ENCODE data around the gene ENAH. TPM values are rescaled to one million over a fixed set of nuclear protein-coding genes. Genes with fewer than 3 reads are reported as not detected.
A peak's percentile ranks its signal among the peaks of the same experiment; 100 is the strongest.
"Not testable (repeated sequence)": the region's sequence is repeated elsewhere in the genome, so short reads cannot be mapped to it uniquely, and the experiment has no call there.

Gene ENAH
- 50.0 and 101 TPM in 2 replicates for total RNA-seq

DNA sequence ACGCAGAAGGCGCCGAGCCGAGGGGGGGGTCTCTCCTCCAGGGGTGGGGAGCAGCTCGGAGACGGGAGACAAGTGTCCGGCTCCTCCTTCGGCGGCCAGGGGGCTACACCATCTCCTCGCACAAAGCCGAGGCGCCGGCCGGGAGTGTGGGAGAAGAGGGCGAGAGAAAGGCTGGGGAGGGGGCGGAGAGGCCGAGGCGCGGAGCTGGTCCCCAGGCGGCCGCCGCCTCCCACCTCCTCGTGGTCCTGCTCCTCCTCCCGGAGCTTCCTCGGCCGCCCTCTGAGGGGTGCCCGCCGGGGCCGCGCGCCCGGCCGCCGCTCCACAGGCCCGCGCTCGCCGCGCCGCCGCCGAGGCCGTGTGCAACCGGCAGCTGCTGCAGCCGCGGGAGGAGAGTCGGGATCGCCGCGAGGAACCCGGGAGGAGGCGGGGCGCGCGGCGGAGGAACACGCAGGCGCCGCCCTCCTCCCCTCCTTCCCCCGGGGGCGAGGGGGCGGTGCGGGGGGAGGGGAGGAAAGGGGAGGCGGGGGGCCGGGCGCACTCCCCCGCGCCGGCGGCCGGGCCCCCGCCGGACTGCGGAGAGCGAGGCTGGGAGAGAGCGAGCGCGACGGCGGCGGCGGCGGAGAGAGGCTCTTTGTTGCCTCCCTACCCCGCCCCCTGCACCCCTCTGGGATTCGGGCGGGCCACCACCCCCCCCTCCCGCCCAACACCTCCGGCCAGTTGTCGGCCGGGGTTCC, at the start of gene ENAH:
Gene ENAH (minus strand): TSS at position 395 of the 734 bp plus-strand sequence. CDS start 433 bp downstream, outside the sequence.
- DNase-seq (ENCODE audit: low read depth) (peak; percentile 29), FAIRE-seq (no peak)
- Histone ChIP-seq H3K4me3 (ENCODE audit: low read depth, low read length) (peak within 1 kb of the TSS; percentile 93), H3K27me3 (ENCODE audit: control insufficient read depth, insufficient read depth, low read length) (no peaks in the 10 kb centered on the region), H3K36me3 (ENCODE audit: control insufficient read depth, insufficient read depth, low read length) (no peaks in the 10 kb centered on the region)
- TF ChIP-seq, protein P1, sequence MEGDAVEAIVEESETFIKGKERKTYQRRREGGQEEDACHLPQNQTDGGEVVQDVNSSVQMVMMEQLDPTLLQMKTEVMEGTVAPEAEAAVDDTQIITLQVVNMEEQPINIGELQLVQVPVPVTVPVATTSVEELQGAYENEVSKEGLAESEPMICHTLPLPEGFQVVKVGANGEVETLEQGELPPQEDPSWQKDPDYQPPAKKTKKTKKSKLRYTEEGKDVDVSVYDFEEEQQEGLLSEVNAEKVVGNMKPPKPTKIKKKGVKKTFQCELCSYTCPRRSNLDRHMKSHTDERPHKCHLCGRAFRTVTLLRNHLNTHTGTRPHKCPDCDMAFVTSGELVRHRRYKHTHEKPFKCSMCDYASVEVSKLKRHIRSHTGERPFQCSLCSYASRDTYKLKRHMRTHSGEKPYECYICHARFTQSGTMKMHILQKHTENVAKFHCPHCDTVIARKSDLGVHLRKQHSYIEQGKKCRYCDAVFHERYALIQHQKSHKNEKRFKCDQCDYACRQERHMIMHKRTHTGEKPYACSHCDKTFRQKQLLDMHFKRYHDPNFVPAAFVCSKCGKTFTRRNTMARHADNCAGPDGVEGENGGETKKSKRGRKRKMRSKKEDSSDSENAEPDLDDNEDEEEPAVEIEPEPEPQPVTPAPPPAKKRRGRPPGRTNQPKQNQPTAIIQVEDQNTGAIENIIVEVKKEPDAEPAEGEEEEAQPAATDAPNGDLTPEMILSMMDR (IDR thresholded peaks at IDR 0.05; ENCODE audit: insufficient read depth, low read length, severe bottlenecking): no peak

- no peaks in the 10 kb centered on the region for H3K27me3 ChIP-seq (ENCODE audit: control insufficient read depth, insufficient read depth, low read length)
- H3K36me3 ChIP-seq (ENCODE audit: control insufficient read depth, insufficient read depth, low read length): no peaks in the 10 kb centered on the region
- TF ChIP-seq, protein P1 (IDR thresholded peaks at IDR 0.05; ENCODE audit: insufficient read depth, low read length, severe bottlenecking): no peak
- FAIRE-seq: no peak
- H3K4me3 ChIP-seq (ENCODE audit: low read depth, low read length): no peak overlapping the region
- no peak for DNase-seq (ENCODE audit: low read depth)
Observed at GRCh38 chr1:225700889-225701465, 48.1 kb upstream of the ENAH start.

DNA sequence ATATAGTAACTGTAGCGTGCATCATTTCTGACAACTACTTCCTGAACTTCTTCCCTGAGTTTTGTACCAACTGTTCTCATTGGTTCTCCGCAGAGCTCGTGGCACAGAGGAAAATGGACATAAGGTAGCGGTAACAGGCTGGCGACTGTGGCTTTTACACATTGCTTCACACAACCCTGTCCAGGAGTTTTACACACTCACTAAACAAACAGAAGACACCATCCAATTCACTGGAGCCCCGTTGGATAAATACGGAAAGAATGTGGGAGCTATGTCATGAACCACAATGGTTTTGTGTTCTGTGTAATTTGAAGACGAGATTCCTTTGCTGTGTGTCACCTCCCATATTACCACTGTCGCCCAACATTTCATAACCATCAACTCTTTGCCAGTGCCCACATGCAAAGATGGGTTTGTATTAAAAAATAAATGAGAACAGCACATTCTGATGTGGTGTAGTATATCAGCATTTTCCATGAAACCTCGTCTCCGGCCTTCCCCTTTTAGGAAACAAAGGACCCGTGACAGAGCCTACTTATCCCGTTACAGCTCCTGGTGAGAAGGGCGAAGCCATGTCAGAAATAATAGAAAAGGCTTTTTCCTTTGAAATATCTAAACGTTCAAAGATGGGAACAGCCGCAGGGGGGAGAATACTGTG, 47.4 kb upstream of the ENAH start:
- Histone ChIP-seq H3K4me3 (ENCODE audit: low read depth, low read length) (no peak overlapping the region), H3K27me3 (ENCODE audit: control insufficient read depth, insufficient read depth, low read length) (no peaks in the 10 kb centered on the region), H3K36me3 (ENCODE audit: control insufficient read depth, insufficient read depth, low read length) (no peaks in the 10 kb centered on the region)
- DNase-seq (ENCODE audit: low read depth) (peak; percentile 100), FAIRE-seq (peak; percentile 97)
- TF ChIP-seq, protein P1 (IDR thresholded peaks at IDR 0.05; ENCODE audit: insufficient read depth, low read length, severe bottlenecking): no peak

- DNase-seq (ENCODE audit: low read depth): no peak
- Histone ChIP-seq H3K27me3 (ENCODE audit: control insufficient read depth, insufficient read depth, low read length) (no peaks in the 10 kb centered on the region), H3K36me3 (ENCODE audit: control insufficient read depth, insufficient read depth, low read length) (no peaks in the 10 kb centered on the region), H3K4me3 (ENCODE audit: low read depth, low read length) (no peak overlapping the region)
- TF ChIP-seq, protein P1 (IDR thresholded peaks at IDR 0.05; ENCODE audit: insufficient read depth, low read length, severe bottlenecking): no peak
- no peak for FAIRE-seq
Observed at GRCh38 chr1:225699336-225699735, 46.4 kb upstream of the ENAH start.

- FAIRE-seq; DNase-seq (ENCODE audit: low read depth); H3K4me3 ChIP-seq (ENCODE audit: low read depth, low read length); H3K27me3 ChIP-seq (ENCODE audit: control insufficient read depth, insufficient read depth, low read length); H3K36me3 ChIP-seq (ENCODE audit: control insufficient read depth, insufficient read depth, low read length): not testable (repeated sequence)
Observed at GRCh38 chr1:225698194-225698593, 45.3 kb upstream of the ENAH start.

DNA sequence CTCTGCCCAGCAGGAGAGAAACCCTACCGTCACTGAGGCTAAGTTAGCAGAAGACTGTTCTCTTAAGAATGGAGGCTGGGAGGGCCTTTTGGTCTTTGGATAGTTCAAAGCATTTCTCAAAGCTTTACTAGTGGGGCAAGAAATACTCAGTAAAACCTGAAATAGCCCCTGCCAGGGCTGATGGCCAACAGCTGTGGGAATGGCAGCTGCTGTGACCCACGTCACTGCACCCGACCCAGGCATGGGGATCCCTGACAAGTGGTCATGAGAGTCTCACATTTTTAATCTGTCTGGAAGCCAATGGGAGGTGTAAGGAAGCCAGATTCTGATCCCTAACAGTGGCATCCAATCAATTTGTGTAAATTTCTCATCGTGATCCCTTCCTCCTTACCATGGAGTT, 44.5 kb upstream of the ENAH start:
- H3K27me3 ChIP-seq (ENCODE audit: control insufficient read depth, insufficient read depth, low read length): no peaks in the 10 kb centered on the region
- DNase-seq (ENCODE audit: low read depth): no peak
- H3K4me3 ChIP-seq (ENCODE audit: low read depth, low read length): no peak overlapping the region
- FAIRE-seq: no peak
- H3K36me3 ChIP-seq (ENCODE audit: control insufficient read depth, insufficient read depth, low read length): no peaks in the 10 kb centered on the region
- TF ChIP-seq, protein P1 (IDR thresholded peaks at IDR 0.05; ENCODE audit: insufficient read depth, low read length, severe bottlenecking): no peak

All from bronchial epithelial cell (primary cell).